OCI-LY7 (cell line): ENCODE data around the gene MPLKIP. TPM values are rescaled to one million over a fixed set of nuclear protein-coding genes. Genes with fewer than 3 reads are reported as not detected.

Experiments used
- BruUV-seq: library from RNA; stranded (reverse); fragments of 400-500 nt; replicated peaks from 2 replicates; lab custom pipeline; 2021; lab: Mats Ljungman, UMichigan
- CTCF ChIA-PET: fragments of 300-600 bp; sonication (Branson Sonifier 250); formaldehyde crosslinking; loops from one replicate; lab custom pipeline; 2022; ENCODE audit warnings: antibody characterized with exemption; ENCODE audit not compliant: unreplicated experiment; lab: Charles Lee
- POLR2A ChIA-PET: fragments of 300-600 bp; sonication (Branson Sonifier 250); formaldehyde crosslinking; loops from one replicate; lab custom pipeline; 2022; ENCODE audit warnings: antibody characterized with exemption; lab: Charles Lee
- DNase-seq: peaks from one replicate; pipeline ENCODE4 v3.0.0-alpha.2; 2015; ENCODE audit warnings: low spot score
- H2AFZ ChIP-seq: fragments of 200-600 bp; sonication (generic), shearing (Covaris generic); 2 replicates; pipeline ENCODE4 v1.6.1; 2014; ENCODE audit warnings: mild to moderate bottlenecking, antibody characterized with exemption, low read length, moderate library complexity
- H3K27ac ChIP-seq: fragments of 200-600 bp; sonication (generic); 2 replicates; pipeline ENCODE4 v1.5.1; 2014; ENCODE audit warnings: mixed run types, low read depth, mild to moderate bottlenecking, moderate library complexity, low read length, inconsistent platforms; ENCODE audit not compliant: poor library complexity, severe bottlenecking
- H3K36me3 ChIP-seq: fragments of 200-600 bp; sonication (generic); 2 replicates; pipeline ENCODE4 v1.6.1; 2014; ENCODE audit warnings: mild to moderate bottlenecking, antibody characterized with exemption, low read length, moderate library complexity, mixed read lengths; ENCODE audit not compliant: insufficient read depth
- H3K4me1 ChIP-seq: fragments of 200-600 bp; sonication (generic); 2 replicates; pipeline ENCODE4 v1.5.1; 2014; ENCODE audit warnings: mild to moderate bottlenecking, low read length; ENCODE audit not compliant: insufficient read depth, poor library complexity, severe bottlenecking
- H3K4me2 ChIP-seq: fragments of 200-600 bp; sonication (generic); 2 replicates; pipeline ENCODE4 v1.6.1; 2014; ENCODE audit warnings: mild to moderate bottlenecking, low read length
- H3K4me3 ChIP-seq: fragments of 200-600 bp; sonication (generic); 2 replicates; pipeline ENCODE4 v1.5.1; 2014; ENCODE audit warnings: mild to moderate bottlenecking, low read depth, low read length; ENCODE audit not compliant: poor library complexity, severe bottlenecking
- H3K79me2 ChIP-seq: fragments of 200-600 bp; sonication (generic); 2 replicates; pipeline ENCODE4 v1.6.1; 2016; ENCODE audit warnings: low read depth, mild to moderate bottlenecking, low read length, moderate library complexity, mixed read lengths; ENCODE audit not compliant: insufficient read depth
- H3K9me2 ChIP-seq: fragments of 200-600 bp; sonication (generic); 2 replicates; pipeline ENCODE4 v1.6.1; 2016; ENCODE audit warnings: mild to moderate bottlenecking, low read length, mixed read lengths; ENCODE audit not compliant: insufficient read depth
- H3K9me3 ChIP-seq: fragments of 200-600 bp; sonication (generic); 2 replicates; pipeline ENCODE4 v1.6.1; 2014; ENCODE audit warnings: mild to moderate bottlenecking, mixed run types, low read length, mixed read lengths
- H4K20me1 ChIP-seq: fragments of 200-600 bp; sonication (generic); 2 replicates; pipeline ENCODE4 v1.6.1; 2014; ENCODE audit warnings: mild to moderate bottlenecking, antibody characterized with exemption, low read length, moderate library complexity, mixed read lengths; ENCODE audit not compliant: insufficient read depth
- EZH2phosphoT487 ChIP-seq: fragments of 200-600 bp; sonication (generic); IDR thresholded peaks from 2 replicates; pipeline ENCODE4 v1.6.1; 2018; ENCODE audit warnings: low read depth, borderline replicate concordance, mild to moderate bottlenecking, mixed run types, antibody characterized with exemption, low read length, moderate library complexity, mixed read lengths
- intact Hi-C: fragments of 100-400 bp; cut with micrococcal nuclease; formaldehyde crosslinking; loops from one replicate; pipeline ENCODE4 v1.10.0; 2022; ENCODE audit not compliant: unreplicated experiment
- total RNA-seq, 2 experiments: library from RNA; depleted of rRNA in 1 of 2; stranded (reverse); fragments of >200 nt in 1 of 2; shearing (Covaris generic) in 1 of 2; gene quantifications; 2 replicates each; pipeline ENCODE4 v1.2.3, GENCODE V29; 2014 to 2022
- TF ChIP-seq, protein P1 (sequence below): fragments of 200-600 bp; sonication (generic); conservative IDR thresholded peaks from 2 replicates; pipeline ENCODE4 v1.5.1; 2014; ENCODE audit warnings: mild to moderate bottlenecking, antibody characterized with exemption, low read length, moderate library complexity, mixed read lengths

Gene MPLKIP
- total RNA-seq, 2 experiments from 2014 or later: 44.1 to 46.3 TPM

DNA sequence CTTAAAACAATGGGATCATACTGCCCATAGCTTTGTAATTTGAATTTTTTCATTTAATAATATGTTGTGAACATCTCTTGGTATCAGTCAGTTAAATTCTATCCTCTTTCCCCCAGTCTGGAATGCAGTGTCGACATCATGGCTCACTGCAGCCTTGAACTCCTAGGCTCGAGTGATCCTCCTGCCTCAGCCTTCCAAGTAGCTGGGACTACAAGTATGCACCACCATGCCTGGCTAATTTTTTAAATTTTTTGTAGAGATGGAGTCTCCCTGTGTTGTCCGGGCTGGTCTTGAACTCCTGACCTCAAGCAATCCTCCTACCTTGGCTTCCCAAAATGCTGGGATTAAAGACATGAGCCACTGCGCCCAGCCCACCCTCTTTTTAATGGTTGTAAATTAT is 34.6 kb downstream of the MPLKIP start:
- Histone ChIP-seq H3K27ac (no peak overlapping the region), H3K36me3 (peaks cover 33% of the 10 kb centered on the region), H3K9me3 (no peaks in the 10 kb centered on the region), H4K20me1 (0 out of 2 replicates have a peak, but pooled peaks cover 4% of the 10 kb centered on the region), H3K4me2 (no peak overlapping the region), H3K9me2 (no peaks in the 10 kb centered on the region), H3K79me2 (no peaks in the 10 kb centered on the region), H3K4me3 (no peak overlapping the region), H3K4me1 (no peaks in the 10 kb centered on the region), H2AFZ (no peak overlapping the region)
- no TSS peak for BruUV-seq
- intact Hi-C loops: no loop called here
- CTCF ChIA-PET: no interaction called here
- TF ChIP-seq EZH2phosphoT487: no peak
- TF ChIP-seq, protein P1, sequence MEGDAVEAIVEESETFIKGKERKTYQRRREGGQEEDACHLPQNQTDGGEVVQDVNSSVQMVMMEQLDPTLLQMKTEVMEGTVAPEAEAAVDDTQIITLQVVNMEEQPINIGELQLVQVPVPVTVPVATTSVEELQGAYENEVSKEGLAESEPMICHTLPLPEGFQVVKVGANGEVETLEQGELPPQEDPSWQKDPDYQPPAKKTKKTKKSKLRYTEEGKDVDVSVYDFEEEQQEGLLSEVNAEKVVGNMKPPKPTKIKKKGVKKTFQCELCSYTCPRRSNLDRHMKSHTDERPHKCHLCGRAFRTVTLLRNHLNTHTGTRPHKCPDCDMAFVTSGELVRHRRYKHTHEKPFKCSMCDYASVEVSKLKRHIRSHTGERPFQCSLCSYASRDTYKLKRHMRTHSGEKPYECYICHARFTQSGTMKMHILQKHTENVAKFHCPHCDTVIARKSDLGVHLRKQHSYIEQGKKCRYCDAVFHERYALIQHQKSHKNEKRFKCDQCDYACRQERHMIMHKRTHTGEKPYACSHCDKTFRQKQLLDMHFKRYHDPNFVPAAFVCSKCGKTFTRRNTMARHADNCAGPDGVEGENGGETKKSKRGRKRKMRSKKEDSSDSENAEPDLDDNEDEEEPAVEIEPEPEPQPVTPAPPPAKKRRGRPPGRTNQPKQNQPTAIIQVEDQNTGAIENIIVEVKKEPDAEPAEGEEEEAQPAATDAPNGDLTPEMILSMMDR: no peak
- DNase-seq: no peak
- POLR2A ChIA-PET: no interaction called here

DNA sequence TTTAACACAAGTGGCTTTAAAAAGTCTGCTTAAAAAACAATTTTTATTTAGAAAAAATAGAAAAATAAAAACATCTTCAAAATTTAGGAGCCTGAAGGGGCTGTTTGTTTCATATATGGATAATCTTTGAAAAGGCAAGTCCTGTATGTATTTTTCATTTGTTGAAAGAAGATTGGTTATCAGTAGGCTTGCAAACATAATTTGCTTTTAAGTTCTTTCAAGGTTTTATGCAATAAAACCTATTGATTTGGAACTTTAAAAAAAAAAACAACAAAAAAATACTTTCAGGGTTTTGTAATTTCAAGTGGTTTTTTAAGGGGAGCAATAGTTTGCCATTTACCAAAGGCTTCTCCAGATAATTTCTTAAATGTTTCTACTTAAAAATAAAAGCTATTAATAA is 35.6 kb downstream of the MPLKIP start:
- CTCF ChIA-PET: no interaction called here
- intact Hi-C loops: no loop called here
- TF ChIP-seq, protein P1: no peak
- no peak for TF ChIP-seq EZH2phosphoT487

DNA sequence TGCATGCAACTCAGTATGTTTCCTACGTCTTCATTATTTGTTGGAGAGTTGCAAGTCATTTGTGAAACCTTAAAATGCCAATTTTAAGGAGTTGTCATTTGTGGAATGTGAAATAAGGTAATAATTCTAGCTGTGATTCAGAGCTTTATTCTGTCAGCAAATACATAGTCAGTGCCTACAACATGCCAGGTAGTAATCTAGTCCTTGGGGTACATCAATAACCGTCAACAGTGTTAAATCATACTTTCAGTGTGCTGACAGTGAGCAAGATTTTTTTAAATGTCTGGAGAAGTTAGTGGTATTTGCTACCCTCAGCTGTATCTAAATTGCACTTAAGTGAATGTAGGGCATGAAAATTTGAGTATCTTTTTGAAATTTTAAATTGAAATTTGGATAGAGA is 36.7 kb downstream of the MPLKIP start:
- intact Hi-C loops: no loop called here
- Histone ChIP-seq H4K20me1 (0 out of 2 replicates have a peak, but pooled peaks cover 4% of the 10 kb centered on the region), H3K9me2 (no peaks in the 10 kb centered on the region), H3K79me2 (no peaks in the 10 kb centered on the region), H3K4me1 (no peaks in the 10 kb centered on the region), H3K36me3 (peaks cover 55% of the 10 kb centered on the region), H3K9me3 (no peaks in the 10 kb centered on the region), H3K4me3 (no peak overlapping the region), H2AFZ (no peak overlapping the region), H3K27ac (no peak overlapping the region), H3K4me2 (no peak overlapping the region)
- BruUV-seq: no TSS peak
- ChIA-PET POLR2A (interaction anchor here (1.2 kb wide), 1 partner anchor 19 kb away, joined by 3 read pairs; no protein-coding TSS in a partner anchor), CTCF (no interaction called here)
- TF ChIP-seq, protein P1: no peak
- TF ChIP-seq EZH2phosphoT487: no peak
- DNase-seq: no peak

More for the DNA sequence above, 35.6 kb downstream of the MPLKIP start:
- Histone ChIP-seq H3K9me3 (no peaks in the 10 kb centered on the region), H3K9me2 (no peaks in the 10 kb centered on the region), H3K27ac (no peak overlapping the region), H3K4me1 (no peaks in the 10 kb centered on the region), H3K4me2 (no peak overlapping the region), H3K4me3 (no peak overlapping the region), H2AFZ (no peak overlapping the region), H4K20me1 (0 out of 2 replicates have a peak, but pooled peaks cover 4% of the 10 kb centered on the region), H3K36me3 (peaks cover 44% of the 10 kb centered on the region), H3K79me2 (no peaks in the 10 kb centered on the region)
- no TSS peak for BruUV-seq
- POLR2A ChIA-PET: interaction anchor here (0.7 to 1.2 kb wide), 2 partner anchors 20 to 527 kb away, joined by 3 read pairs; no protein-coding TSS in a partner anchor
- no peak for DNase-seq
